Astrocyte (in vitro differentiated cells and primary cell): ENCODE measurements around the gene SYNC. TPM values are rescaled to one million over a fixed set of nuclear protein-coding genes. Genes with fewer than 3 reads are reported as not detected.

Experiments
- DNase-seq: peaks from one replicate; pipeline ENCODE4 v3.0.0-alpha.2; 2010; ENCODE audit warnings: low read depth
- FAIRE-seq: peaks from 2 replicates; lab custom pipeline; 2011; peaks lifted over from hg19 to GRCh38; lab: Jason Lieb, UNC
- H2AFZ ChIP-seq: 2 replicates; pipeline ENCODE4 v1.6.0; 2012; ENCODE audit warnings: low read depth, low read length, inconsistent platforms
- H3K27ac ChIP-seq: 2 replicates; pipeline ENCODE4 v1.5.1; 2011; ENCODE audit warnings: low read depth, low read length, inconsistent platforms
- H3K27me3 ChIP-seq: 2 replicates; pipeline ENCODE4 v1.6.0; 2011; ENCODE audit warnings: low read length, inconsistent platforms; ENCODE audit not compliant: insufficient read depth
- H3K36me3 ChIP-seq: 2 replicates; pipeline ENCODE4 v1.5.1; 2011; ENCODE audit warnings: low read length, inconsistent platforms; ENCODE audit not compliant: insufficient read depth
- H3K4me1 ChIP-seq: 2 replicates; pipeline ENCODE4 v1.5.1; 2011; ENCODE audit warnings: low read length, inconsistent platforms; ENCODE audit not compliant: insufficient read depth
- H3K4me2 ChIP-seq: 2 replicates; pipeline ENCODE4 v1.6.0; 2012; ENCODE audit warnings: low read length, inconsistent platforms
- H3K4me3 ChIP-seq: 2 replicates; pipeline ENCODE4 v1.5.1; 2011; ENCODE audit warnings: low read depth, mild to moderate bottlenecking, low read length, inconsistent platforms; ENCODE audit not compliant: insufficient read depth
- H3K79me2 ChIP-seq: 2 replicates; pipeline ENCODE4 v1.6.0; 2012; ENCODE audit warnings: mild to moderate bottlenecking, low read length, inconsistent platforms; ENCODE audit not compliant: insufficient read depth
- H3K9ac ChIP-seq: 2 replicates; pipeline ENCODE4 v1.6.0; 2012; ENCODE audit warnings: mild to moderate bottlenecking, low read length, inconsistent platforms
- H3K9me3 ChIP-seq: 2 replicates; pipeline ENCODE4 v1.5.1; 2012; ENCODE audit warnings: low read depth, mild to moderate bottlenecking, low read length, inconsistent platforms; ENCODE audit not compliant: insufficient read depth
- H4K20me1 ChIP-seq: 2 replicates; pipeline ENCODE4 v1.6.0; 2012; ENCODE audit warnings: low read length, inconsistent platforms; ENCODE audit not compliant: insufficient read depth
- H3K27ac Mint-ChIP-seq: one replicate; pipeline ENCODE4 v1.8.0; 2021; ENCODE audit warnings: mild to moderate bottlenecking, mixed read lengths; ENCODE audit not compliant: unreplicated experiment
- H3K27me3 Mint-ChIP-seq: one replicate; pipeline ENCODE4 v1.8.0; 2021; ENCODE audit warnings: low read depth, mixed read lengths; ENCODE audit not compliant: unreplicated experiment
- H3K36me3 Mint-ChIP-seq: one replicate; pipeline ENCODE4 v1.8.0; 2021; ENCODE audit warnings: low read depth, mixed read lengths; ENCODE audit not compliant: unreplicated experiment
- H3K4me1 Mint-ChIP-seq: one replicate; pipeline ENCODE4 v1.8.0; 2021; ENCODE audit warnings: low read depth, mixed read lengths; ENCODE audit not compliant: unreplicated experiment
- H3K4me3 Mint-ChIP-seq: one replicate; pipeline ENCODE4 v1.8.0; 2021; ENCODE audit warnings: mild to moderate bottlenecking, moderate library complexity, mixed read lengths; ENCODE audit not compliant: unreplicated experiment
- H3K9me3 Mint-ChIP-seq: one replicate; pipeline ENCODE4 v1.8.0; 2021; ENCODE audit warnings: mild to moderate bottlenecking, mixed read lengths; ENCODE audit not compliant: unreplicated experiment
- EZH2 ChIP-seq: IDR thresholded peaks from 2 replicates; pipeline ENCODE4 v1.6.1; 2012; ENCODE audit warnings: mild to moderate bottlenecking, low read length, inconsistent platforms; ENCODE audit not compliant: insufficient read depth
- total RNA-seq: library from RNA; stranded (reverse); gene quantifications from 2 replicates; pipeline ENCODE4 v1.2.1, GENCODE V29; 2021
- TF ChIP-seq, protein P1 (sequence below): IDR thresholded peaks from 2 replicates; pipeline ENCODE4 v1.5.1; 2011; ENCODE audit warnings: low read depth, mild to moderate bottlenecking, inconsistent platforms, low read length, moderate library complexity; ENCODE audit not compliant: insufficient read depth

The SYNC gene
- total RNA-seq, 1 donor from 2014 or later = 20.6 TPM

DNA sequence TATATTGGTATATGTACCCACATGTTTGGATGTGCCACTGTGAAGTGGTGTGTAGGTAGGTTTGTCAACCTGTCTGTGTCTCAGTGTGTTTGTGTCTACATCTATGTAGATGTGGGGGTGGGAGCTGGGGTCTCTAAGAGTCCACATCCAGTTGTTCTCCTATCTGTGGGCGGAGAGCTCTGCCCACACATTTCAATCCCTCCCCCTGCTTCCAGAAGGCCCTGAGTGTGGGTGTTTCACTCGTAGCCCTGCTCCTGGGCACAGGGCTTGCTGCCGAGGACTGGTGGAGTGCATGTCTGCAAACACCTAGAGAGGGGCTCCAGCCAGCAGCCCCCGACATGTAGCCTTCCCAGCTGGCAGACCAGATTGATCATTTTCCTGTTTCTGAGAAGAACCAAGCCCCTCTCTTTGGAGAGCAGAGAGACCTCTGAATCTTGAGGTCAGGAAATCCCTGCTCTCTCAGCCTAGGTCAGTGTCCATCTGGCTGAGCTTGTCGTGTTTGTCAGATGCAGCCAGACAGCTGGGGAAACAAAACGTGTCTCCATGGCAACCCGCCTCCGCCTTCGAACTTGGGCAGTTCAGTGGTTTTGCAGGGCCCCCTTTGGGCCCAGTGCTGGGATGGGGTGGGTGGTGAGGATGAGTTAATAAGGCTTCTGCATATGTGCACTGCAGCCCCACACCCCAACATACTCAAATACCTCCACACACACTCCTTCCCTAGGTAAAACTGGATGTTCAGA is 31.2 kb upstream of the SYNC start:
- peak; percentile 33 for DNase-seq
- Histone ChIP-seq H3K36me3 (no peaks in the 10 kb centered on the region), H4K20me1 (no peaks in the 10 kb centered on the region), H3K4me2 (no peak overlapping the region), H3K27ac (no peak overlapping the region), H3K9me3 (no peaks in the 10 kb centered on the region), H3K4me3 (no peak overlapping the region), H2AFZ (no peak overlapping the region), H3K79me2 (no peaks in the 10 kb centered on the region), H3K27me3 (no peaks in the 10 kb centered on the region), H3K4me1 (peaks cover 16% of the 10 kb centered on the region), H3K9ac (no peak overlapping the region)
- no peaks in the 10 kb centered on the region for H3K9me3 Mint-ChIP-seq
- no peak for FAIRE-seq
- H3K4me1 Mint-ChIP-seq = peaks cover 24% of the 10 kb centered on the region
- H3K4me3 Mint-ChIP-seq = no peak overlapping the region
- peak overlapping the region; percentile 53 for H3K27ac Mint-ChIP-seq
- peaks cover 3% of the 10 kb centered on the region for H3K27me3 Mint-ChIP-seq
- TF ChIP-seq, protein P1, sequence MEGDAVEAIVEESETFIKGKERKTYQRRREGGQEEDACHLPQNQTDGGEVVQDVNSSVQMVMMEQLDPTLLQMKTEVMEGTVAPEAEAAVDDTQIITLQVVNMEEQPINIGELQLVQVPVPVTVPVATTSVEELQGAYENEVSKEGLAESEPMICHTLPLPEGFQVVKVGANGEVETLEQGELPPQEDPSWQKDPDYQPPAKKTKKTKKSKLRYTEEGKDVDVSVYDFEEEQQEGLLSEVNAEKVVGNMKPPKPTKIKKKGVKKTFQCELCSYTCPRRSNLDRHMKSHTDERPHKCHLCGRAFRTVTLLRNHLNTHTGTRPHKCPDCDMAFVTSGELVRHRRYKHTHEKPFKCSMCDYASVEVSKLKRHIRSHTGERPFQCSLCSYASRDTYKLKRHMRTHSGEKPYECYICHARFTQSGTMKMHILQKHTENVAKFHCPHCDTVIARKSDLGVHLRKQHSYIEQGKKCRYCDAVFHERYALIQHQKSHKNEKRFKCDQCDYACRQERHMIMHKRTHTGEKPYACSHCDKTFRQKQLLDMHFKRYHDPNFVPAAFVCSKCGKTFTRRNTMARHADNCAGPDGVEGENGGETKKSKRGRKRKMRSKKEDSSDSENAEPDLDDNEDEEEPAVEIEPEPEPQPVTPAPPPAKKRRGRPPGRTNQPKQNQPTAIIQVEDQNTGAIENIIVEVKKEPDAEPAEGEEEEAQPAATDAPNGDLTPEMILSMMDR = no peak
- TF ChIP-seq EZH2 = no peak
- peaks cover 1% of the 10 kb centered on the region for H3K36me3 Mint-ChIP-seq

DNA sequence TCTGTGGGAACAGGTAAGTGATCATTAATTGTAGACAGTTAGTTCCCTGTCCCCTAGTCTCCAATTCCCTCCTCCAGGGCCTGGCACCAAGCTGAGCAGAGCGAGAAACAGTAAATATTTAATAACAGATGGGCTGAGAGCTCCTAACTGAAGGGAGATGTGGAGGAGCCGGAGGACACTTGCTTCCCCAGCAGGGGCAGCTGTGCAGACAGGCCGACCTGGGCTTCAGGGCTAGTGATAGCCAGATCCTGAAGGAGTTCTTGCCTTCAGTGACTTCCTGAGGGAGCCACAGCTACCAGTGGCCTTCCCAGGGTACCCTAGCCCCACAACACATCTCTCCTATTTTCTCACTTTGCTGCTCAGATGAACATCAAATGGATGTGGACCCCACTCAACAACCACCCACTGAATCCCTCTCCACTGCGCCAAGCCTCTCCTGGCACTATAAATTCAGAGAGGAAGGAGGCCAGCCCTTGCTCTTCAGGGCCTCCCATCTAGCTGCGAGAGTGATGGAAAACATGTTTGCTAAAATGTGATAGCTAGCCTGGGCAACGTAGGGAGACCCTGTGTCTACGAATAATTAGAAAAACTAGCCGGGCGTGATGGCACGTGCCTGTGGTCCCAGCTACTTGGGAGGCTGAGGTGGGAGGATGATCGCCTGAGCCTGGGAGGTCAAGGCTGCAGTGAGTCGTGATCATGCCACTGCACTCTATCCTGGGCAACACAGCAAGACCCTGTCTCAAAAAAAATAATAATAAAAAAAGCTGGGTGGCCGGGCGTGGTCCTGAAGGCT is 26.9 kb upstream of the SYNC start:
- peak overlapping the region; percentile 34 for H3K27ac ChIP-seq
- no peak overlapping the region for H3K4me2 ChIP-seq
- no peaks in the 10 kb centered on the region for H4K20me1 ChIP-seq
- Mint-ChIP-seq H3K4me1 (peaks cover 31% of the 10 kb centered on the region), H3K9me3 (no peaks in the 10 kb centered on the region), H3K27me3 (no peaks in the 10 kb centered on the region), H3K36me3 (peaks cover 1% of the 10 kb centered on the region), H3K27ac (peak overlapping the region; percentile 1), H3K4me3 (no peak overlapping the region)
- no peaks in the 10 kb centered on the region for H3K79me2 ChIP-seq
- FAIRE-seq = no peak
- no peak for DNase-seq
- H3K9me3 ChIP-seq = no peaks in the 10 kb centered on the region
- H3K27me3 ChIP-seq = no peaks in the 10 kb centered on the region
- no peaks in the 10 kb centered on the region for H3K36me3 ChIP-seq
- H3K9ac ChIP-seq = peak overlapping the region; percentile 35
- no peak overlapping the region for H2AFZ ChIP-seq
- H3K4me1 ChIP-seq = peaks cover 30% of the 10 kb centered on the region
- H3K4me3 ChIP-seq = no peak overlapping the region
- TF ChIP-seq, protein P1 = no peak
- no peak for TF ChIP-seq EZH2
